HAP-1 (cell line): ENCODE results near the gene PLD4.
"Not testable (repeated sequence)": the region's sequence is repeated elsewhere in the genome, so short reads cannot be mapped to it uniquely, and the experiment has no call there.

Experiments used
- DNase-seq, 2 experiments: peaks; one replicate each; pipeline ENCODE4 v3.0.0-alpha.2; 2016 to 2020; ENCODE audit warnings: low spot score in 2 of 2
- H3K27me3 ChIP-seq: fragments of 250-450 bp; sonication (Bioruptor Pico); 2 replicates; pipeline ENCODE4 v1.5.1; 2020; ENCODE audit warnings: low read depth, mild to moderate bottlenecking, moderate library complexity
- H3K36me3 ChIP-seq: fragments of 250-450 bp; sonication (Bioruptor Pico); replicated peaks from 2 replicates; pipeline ENCODE4 v1.5.1; 2020; ENCODE audit warnings: mild to moderate bottlenecking
- H3K4me1 ChIP-seq: fragments of 250-450 bp; sonication (Bioruptor Pico); 2 replicates; pipeline ENCODE4 v1.5.1; 2020; ENCODE audit warnings: mild to moderate bottlenecking
- H3K4me3 ChIP-seq: fragments of 250-450 bp; sonication (Bioruptor Pico); 2 replicates; pipeline ENCODE4 v1.5.1; 2020; ENCODE audit warnings: mild to moderate bottlenecking, moderate library complexity
- H3K9me3 ChIP-seq: fragments of 250-450 bp; sonication (Bioruptor Pico); 2 replicates; pipeline ENCODE4 v1.5.1; 2020; ENCODE audit warnings: mild to moderate bottlenecking, moderate library complexity
- in situ Hi-C: fragments of 300-500 bp; cut with MboI; formaldehyde crosslinking; loops from 3 replicates; pipeline ENCODE4 v1.14.3; 2020; ENCODE audit warnings: low sequenced_read_pairs, inconsistent platforms, mixed read lengths

The PLD4 gene

GRCh38 chr14:104900639-104901512 is 23.8 kb upstream of the PLD4 start:
- H3K36me3 ChIP-seq: no peaks in the 10 kb centered on the region
- H3K4me1 ChIP-seq: no peaks in the 10 kb centered on the region
- DNase-seq: no peak
- H3K4me3 ChIP-seq: no peak overlapping the region
- in situ Hi-C loops: loop anchor here (10.0 kb wide), 1 partner anchor 144 kb away; no protein-coding TSS in a partner anchor
- no peaks in the 10 kb centered on the region; the same call in 1 of the 2 replicates for H3K9me3 ChIP-seq
- peaks cover 20% of the 10 kb centered on the region for H3K27me3 ChIP-seq

- peaks cover 27% of the 10 kb centered on the region for H3K27me3 ChIP-seq
- no peaks in the 10 kb centered on the region for H3K36me3 ChIP-seq
- DNase-seq: no peak
- in situ Hi-C loops: loop anchor here (10.0 kb wide), 1 partner anchor 141 kb away; no protein-coding TSS in a partner anchor
- H3K4me3 ChIP-seq: no peak overlapping the region
- peaks cover 3% of the 10 kb centered on the region for H3K9me3 ChIP-seq
- no peaks in the 10 kb centered on the region for H3K4me1 ChIP-seq
These were observed 20.7 kb upstream of the PLD4 start for GRCh38 chr14:104903990-104904389.

GRCh38 chr14:104904650-104905578 is 19.8 kb upstream of the PLD4 start:
- not testable (repeated sequence) for H3K4me1 ChIP-seq, H3K9me3 ChIP-seq
- peaks cover 27% of the 10 kb centered on the region for H3K27me3 ChIP-seq

GRCh38 chr14:104905579-104905933 is 19.1 kb upstream of the PLD4 start:
- not testable (repeated sequence) for DNase-seq, H3K36me3 ChIP-seq, H3K4me3 ChIP-seq, H3K9me3 ChIP-seq, H3K4me1 ChIP-seq
- in situ Hi-C loops: loop anchor here (10.0 kb wide), 1 partner anchor 139 kb away; no protein-coding TSS in a partner anchor
- peaks cover 27% of the 10 kb centered on the region for H3K27me3 ChIP-seq

More at GRCh38 chr14:104904650-104905578, 19.8 kb upstream of the PLD4 start:
- H3K4me3 ChIP-seq, H3K36me3 ChIP-seq, DNase-seq: not testable (repeated sequence)
- in situ Hi-C loops: loop anchor here (10.0 kb wide), 1 partner anchor 140 kb away; no protein-coding TSS in a partner anchor

- Histone ChIP-seq H3K36me3 (no peaks in the 10 kb centered on the region), H3K4me1 (no peaks in the 10 kb centered on the region), H3K4me3 (no peak overlapping the region), H3K9me3 (peaks cover 3% of the 10 kb centered on the region), H3K27me3 (peaks cover 17% of the 10 kb centered on the region)
- DNase-seq: no peak
- in situ Hi-C loops: loop anchor here (10.0 kb wide), 1 partner anchor 136 kb away; no protein-coding TSS in a partner anchor
These were observed 16.4 kb upstream of the PLD4 start for GRCh38 chr14:104908303-104908702.

GRCh38 chr14:104912053-104912452 is 12.6 kb upstream of the PLD4 start:
- in situ Hi-C loops: no loop called here
- DNase-seq: no peak
- no peaks in the 10 kb centered on the region for H3K36me3 ChIP-seq
- H3K4me3 ChIP-seq: no peak overlapping the region
- H3K4me1 ChIP-seq: no peaks in the 10 kb centered on the region
- peaks cover 10% of the 10 kb centered on the region for H3K27me3 ChIP-seq
- peaks cover 1% of the 10 kb centered on the region for H3K9me3 ChIP-seq

- H3K9me3 ChIP-seq: no peaks in the 10 kb centered on the region; the same call in 1 of the 2 replicates
- H3K4me3 ChIP-seq: no peak overlapping the region
- H3K4me1 ChIP-seq: no peaks in the 10 kb centered on the region
- peaks cover 5% of the 10 kb centered on the region for H3K27me3 ChIP-seq
- DNase-seq: no peak
- H3K36me3 ChIP-seq: no peaks in the 10 kb centered on the region
- in situ Hi-C loops: no loop called here
These were observed 11.2 kb upstream of the PLD4 start for GRCh38 chr14:104913435-104913834.

- in situ Hi-C loops: no loop called here
- no peaks in the 10 kb centered on the region for H3K4me1 ChIP-seq
- H3K27me3 ChIP-seq: peaks cover 3% of the 10 kb centered on the region; the same call in 1 of the 2 replicates
These were observed 7.6 kb upstream of the PLD4 start for GRCh38 chr14:104917116-104917515.

GRCh38 chr14:104917993-104918392 is 6.7 kb upstream of the PLD4 start:
- H3K9me3 ChIP-seq: no peaks in the 10 kb centered on the region
- DNase-seq: no peak
- in situ Hi-C loops: no loop called here
- no peaks in the 10 kb centered on the region for H3K36me3 ChIP-seq
- no peak overlapping the region for H3K4me3 ChIP-seq
- peaks cover 3% of the 10 kb centered on the region; the same call in 1 of the 2 replicates for H3K27me3 ChIP-seq
- H3K4me1 ChIP-seq: no peaks in the 10 kb centered on the region

More at GRCh38 chr14:104917116-104917515, 7.6 kb upstream of the PLD4 start:
- Histone ChIP-seq H3K9me3 (no peaks in the 10 kb centered on the region), H3K4me3 (no peak overlapping the region), H3K36me3 (no peaks in the 10 kb centered on the region)
- no peak for DNase-seq

- H3K27me3 ChIP-seq, DNase-seq, in situ Hi-C loops, H3K36me3 ChIP-seq, H3K4me1 ChIP-seq, H3K4me3 ChIP-seq, H3K9me3 ChIP-seq: not testable (repeated sequence)
These were observed 5.3 kb upstream of the PLD4 start for GRCh38 chr14:104919152-104919992.

GRCh38 chr14:104919993-104920315 is 4.7 kb upstream of the PLD4 start:
- no peaks in the 10 kb centered on the region for H3K4me1 ChIP-seq
- peaks cover 3% of the 10 kb centered on the region; the same call in 1 of the 2 replicates for H3K27me3 ChIP-seq
- in situ Hi-C loops: no loop called here
- H3K4me3 ChIP-seq: no peak overlapping the region
- no peak for DNase-seq
- no peaks in the 10 kb centered on the region for H3K9me3 ChIP-seq
- no peaks in the 10 kb centered on the region for H3K36me3 ChIP-seq

- in situ Hi-C loops: no loop called here
- H3K4me3 ChIP-seq: no peak overlapping the region
- H3K4me1 ChIP-seq: no peaks in the 10 kb centered on the region
- H3K36me3 ChIP-seq: no peaks in the 10 kb centered on the region
- H3K9me3 ChIP-seq: no peaks in the 10 kb centered on the region
- no peak for DNase-seq
- no peaks in the 10 kb centered on the region for H3K27me3 ChIP-seq
These were observed 849 bp upstream of the PLD4 start for GRCh38 chr14:104923640-104924420.
